ENCODE results near the gene GPR161.
A peak's percentile ranks its signal among the peaks of the same experiment; 100 is the strongest.

GPR161 gene

GRCh38 chr1:168146626-168147025 is 9.9 kb upstream of the GPR161 start:
- DNase-seq (ENCODE audit: low read depth in 2 of 2) = no peak

GRCh38 chr1:168146160-168146539 is 9.4 kb upstream of the GPR161 start:
- no peak for DNase-seq (ENCODE audit: low read depth in 2 of 2)

GRCh38 chr1:168145184-168146159 is 8.7 kb upstream of the GPR161 start:
- DNase-seq (ENCODE audit: low read depth in 2 of 2) = peak; percentile 80 to 83

GRCh38 chr1:168141871-168142385 is 5.2 kb upstream of the GPR161 start:
- DNase-seq (ENCODE audit: low read depth in 2 of 2) = no peak

- DNase-seq (ENCODE audit: low read depth in 2 of 2) = no peak
Observed at GRCh38 chr1:168139070-168139469, 2.3 kb upstream of the GPR161 start.

DNA sequence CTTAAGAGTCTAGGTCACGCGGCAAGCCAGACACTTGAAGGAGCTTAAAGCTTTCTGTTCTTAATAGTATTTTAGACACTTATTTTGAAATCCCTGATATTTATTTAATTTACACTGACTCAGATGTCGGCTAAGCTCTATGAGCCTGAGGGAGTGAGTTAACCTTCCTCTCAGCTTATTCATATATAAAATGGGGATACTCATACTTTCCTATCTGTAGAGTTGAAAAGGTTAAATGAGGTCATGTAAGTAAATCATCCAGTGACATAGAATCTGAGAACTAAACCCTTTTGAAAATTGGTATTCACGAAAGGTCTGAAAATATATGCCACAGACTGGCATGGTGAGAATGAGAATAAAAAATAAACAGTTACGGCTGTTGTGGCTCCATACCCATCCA is 1.4 kb upstream of the GPR161 start:
- DNase-seq (ENCODE audit: low read depth in 2 of 2) = no peak

DNA sequence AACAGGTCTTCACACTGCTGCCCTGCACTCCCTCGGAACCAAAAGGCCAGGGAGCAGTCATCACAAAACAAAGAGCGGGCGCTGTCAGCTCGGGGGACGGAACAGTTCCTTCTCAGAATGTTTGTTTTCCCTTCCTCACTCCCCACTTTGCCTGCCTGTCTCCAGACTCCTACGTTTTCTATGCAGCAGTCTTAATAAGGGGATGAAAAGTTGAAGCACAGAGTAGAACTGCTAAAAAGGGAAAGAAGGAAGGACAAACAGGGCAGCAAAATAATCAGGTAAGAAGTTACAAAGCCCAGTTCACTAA is 738 bp upstream of the GPR161 start:
- DNase-seq (ENCODE audit: low read depth in 2 of 2) = no peak

DNA sequence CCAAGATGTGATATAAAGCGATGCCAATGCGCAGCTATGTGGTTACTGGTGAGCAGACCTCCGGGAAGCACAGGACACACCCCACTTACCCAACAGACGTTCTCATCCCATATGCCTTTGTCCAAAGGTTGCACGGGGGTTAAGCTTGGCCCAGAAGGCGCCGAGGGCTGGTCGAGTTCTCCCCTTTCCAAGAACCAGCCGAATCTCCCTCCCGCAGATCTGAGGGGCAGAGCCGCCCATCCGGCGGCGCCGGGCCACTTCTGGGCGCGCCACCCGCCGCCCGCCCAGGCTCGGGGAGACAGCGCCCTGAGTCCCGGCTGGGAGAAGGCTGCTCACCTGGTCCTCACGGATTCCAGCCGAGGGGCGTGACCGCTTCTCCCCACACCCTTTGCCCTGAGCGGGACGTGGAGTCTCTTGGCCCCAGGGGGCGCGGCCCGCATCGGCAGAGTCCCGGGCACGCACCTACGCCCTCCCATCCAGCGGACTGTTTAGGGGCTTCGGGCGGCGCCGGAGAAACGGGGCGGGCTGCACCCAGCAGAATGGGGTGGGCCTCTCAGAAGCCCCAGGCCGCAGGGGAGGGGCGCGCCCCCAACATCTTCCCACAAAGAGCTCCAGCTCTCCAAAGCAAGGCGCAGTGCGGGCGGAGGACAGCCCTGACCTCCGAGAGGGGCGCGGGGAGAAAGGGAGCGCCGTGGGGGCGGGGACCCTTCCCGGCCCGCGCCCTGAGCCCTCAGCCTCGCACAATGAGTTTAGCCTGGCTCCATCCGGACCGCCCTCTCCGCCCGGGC is 615 bp downstream of the GPR161 start:
- no peak for DNase-seq (ENCODE audit: low read depth in 2 of 2)

GRCh38 chr1:168135116-168135920 is 1.4 kb downstream of the GPR161 start:
- no peak for DNase-seq (ENCODE audit: low read depth in 2 of 2)

DNA sequence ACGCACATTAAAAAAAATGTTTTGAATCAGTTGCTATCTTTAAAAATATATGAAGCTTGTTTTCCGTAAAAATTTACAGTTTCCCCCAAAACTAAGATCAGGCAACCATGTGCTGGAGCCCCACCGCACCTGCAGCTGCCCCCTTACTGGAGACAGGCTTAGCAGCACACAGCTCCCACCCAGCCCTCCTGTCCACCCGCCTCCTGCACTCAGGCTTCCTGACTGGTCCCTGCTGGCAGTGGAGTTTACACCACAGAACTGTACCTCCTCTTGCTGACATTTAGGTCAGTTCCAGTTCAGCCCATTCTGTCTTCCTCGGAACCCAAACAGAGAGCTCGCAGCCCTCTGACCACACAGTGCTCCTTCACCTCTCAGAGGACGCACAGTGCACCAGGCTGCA is 2.1 kb downstream of the GPR161 start:
- no peak for DNase-seq (ENCODE audit: low read depth in 2 of 2)

DNA sequence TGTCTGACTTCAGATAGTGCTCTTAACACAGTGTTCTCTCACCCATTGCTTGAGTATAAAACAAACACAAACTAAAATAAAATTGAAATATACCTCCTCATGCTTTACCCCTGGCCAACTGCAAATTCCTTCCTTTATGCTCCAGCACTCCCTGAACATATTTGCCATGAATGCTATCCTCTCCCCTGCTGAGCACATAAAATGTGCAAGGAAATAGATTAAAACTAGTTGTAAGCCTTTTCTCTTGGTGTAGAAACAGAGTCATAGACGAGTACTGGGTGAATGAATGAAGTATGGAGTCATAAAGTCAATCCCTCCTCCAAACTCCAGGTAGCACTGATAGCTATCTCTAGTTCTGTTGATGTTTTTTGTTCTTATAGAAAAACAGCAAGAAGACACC is 2.6 kb downstream of the GPR161 start:
- no peak for DNase-seq (ENCODE audit: low read depth in 2 of 2)

- DNase-seq (ENCODE audit: low read depth in 2 of 2) = no peak
Observed at GRCh38 chr1:168129933-168130332, 6.8 kb downstream of the GPR161 start.

GRCh38 chr1:168127503-168127902 is 9.2 kb downstream of the GPR161 start:
- DNase-seq (ENCODE audit: low read depth in 2 of 2) = no peak

- DNase-seq (ENCODE audit: low read depth in 2 of 2) = no peak
Observed at GRCh38 chr1:168125051-168125450, 11.7 kb downstream of the GPR161 start.

DNA sequence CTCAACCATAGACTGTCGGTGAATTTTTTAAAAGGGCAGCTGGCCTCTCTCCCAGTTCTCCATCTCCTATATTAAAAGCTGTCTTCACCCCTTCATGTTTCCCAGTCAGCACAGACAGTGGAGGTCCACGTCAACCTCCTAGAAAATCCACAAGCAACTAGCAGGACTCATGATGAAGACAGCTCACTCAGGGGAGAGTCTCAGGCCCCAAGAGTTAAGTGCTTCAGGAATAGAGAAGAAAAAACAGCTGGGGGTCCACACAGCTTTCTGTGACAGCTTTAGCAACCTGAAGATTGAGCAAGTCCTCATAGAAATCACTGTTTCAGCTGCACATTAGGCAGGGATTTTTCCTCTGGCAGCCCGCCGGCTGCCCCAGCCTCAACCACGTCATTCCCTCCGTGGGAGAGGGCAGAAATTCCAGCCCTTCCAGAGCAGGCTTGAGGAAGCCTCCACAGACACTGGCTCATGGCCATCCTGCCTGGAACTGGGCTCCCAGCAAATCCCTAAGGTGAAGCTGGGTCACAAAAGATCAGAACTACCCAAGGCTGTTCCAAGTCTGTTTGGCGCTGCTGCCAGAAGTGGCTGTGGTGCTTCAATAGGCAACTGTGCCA is 15.2 kb downstream of the GPR161 start:
- DNase-seq (ENCODE audit: low read depth in 2 of 2) = no peak

- no peak for DNase-seq (ENCODE audit: low read depth in 2 of 2)
Observed at GRCh38 chr1:168119750-168120149, 17.0 kb downstream of the GPR161 start.

DNA sequence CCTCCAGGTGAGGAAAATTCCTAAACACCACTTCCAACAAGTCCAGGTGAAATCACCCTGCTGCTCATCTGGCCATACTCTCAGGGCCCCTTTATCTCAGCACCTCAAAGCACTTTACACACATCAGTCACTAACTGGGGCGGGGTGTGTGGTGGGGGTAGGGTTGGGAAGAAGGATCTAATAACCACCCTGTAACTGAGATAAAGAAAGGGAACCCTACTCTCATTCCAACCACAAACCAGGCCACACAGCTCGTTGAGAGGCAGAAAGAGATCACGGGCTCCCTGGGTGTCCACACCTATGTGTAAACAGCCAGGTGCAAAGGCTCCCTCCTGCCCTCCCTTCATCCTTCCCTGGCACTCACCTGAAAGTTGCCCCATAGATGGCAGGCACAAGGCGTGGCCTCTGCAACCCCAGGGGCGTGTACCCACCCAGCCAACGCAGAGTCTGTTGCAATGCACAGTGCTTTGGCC is 20.4 kb downstream of the GPR161 start:
- no peak for DNase-seq (ENCODE audit: low read depth in 2 of 2)

GRCh38 chr1:168114845-168115244 is 21.9 kb downstream of the GPR161 start:
- DNase-seq (ENCODE audit: low read depth in 2 of 2) = no peak

DNA sequence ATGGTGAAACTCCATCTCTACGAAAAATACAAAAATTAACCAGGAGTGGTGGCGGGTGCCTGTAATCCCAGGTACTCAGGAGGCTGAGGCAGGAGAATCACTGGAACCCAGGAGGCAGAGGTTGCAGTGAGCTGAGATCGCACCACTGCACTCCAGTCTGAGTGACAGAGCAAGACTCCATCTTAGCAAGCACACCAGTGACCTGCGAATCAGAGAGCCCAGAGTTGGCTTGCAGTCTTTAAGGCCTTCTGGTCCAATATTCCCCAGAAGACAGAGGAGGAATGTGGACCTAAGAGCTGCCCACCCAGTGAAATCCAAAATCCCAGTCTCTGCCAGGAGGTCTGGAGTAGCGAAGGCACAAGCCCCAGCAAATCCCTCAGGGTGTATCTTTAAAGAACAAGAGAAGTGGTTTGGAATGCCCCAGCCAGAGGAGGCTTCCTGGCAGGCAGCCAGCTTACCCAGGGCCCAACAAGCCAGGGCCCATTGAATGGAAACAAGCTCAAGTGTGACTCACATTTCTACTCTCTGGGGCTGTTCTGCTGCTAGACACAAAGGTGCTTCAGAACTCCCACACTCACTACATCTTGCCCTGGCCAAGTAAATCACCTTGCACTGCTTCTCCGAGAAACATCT is 23.9 kb downstream of the GPR161 start:
- peak; percentile 43 to 52 for DNase-seq (ENCODE audit: low read depth in 2 of 2)

DNA sequence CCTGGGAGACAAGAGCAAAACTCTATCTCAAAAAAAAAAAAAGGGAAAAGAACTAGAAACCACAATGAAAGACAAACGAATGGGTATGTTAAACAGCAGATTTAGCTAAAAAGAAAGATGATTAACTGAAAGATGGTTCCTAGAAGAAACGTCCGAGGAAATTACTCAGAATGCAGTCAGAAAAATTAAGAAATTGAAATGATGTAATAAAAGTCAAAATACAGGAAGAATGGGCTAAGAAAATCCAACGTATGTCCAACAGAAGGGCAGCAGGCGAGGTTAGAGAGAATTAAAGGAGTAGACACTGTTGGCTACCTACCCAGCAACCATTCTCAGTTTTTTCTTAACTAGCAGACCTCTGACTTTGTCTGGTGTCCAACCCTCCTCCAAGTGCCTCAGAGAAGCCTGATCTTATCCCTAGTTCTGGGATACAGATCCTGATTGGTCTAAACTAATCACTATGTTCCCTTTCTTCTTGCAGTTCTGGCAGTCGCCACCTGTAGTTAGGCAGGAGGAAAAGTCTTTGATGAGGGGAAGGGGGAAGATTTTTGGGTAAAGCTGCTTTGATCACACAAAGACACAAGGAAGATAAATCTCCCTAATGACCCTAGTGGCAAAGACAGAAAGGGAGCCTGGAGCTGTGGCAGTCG is 25.7 kb downstream of the GPR161 start:
- DNase-seq (ENCODE audit: low read depth in 2 of 2) = no peak
